Activated effector memory CD4-positive, alpha-beta T cell treated with Interleukin-2 at 50 U/mL for 16 hours (primary cell): Measurements from ENCODE around the gene MFAP3L.

Experiments
- DNase-seq: peaks from one replicate; pipeline ENCODE4 v3.0.0-alpha.2; 2020

The MFAP3L gene

DNA sequence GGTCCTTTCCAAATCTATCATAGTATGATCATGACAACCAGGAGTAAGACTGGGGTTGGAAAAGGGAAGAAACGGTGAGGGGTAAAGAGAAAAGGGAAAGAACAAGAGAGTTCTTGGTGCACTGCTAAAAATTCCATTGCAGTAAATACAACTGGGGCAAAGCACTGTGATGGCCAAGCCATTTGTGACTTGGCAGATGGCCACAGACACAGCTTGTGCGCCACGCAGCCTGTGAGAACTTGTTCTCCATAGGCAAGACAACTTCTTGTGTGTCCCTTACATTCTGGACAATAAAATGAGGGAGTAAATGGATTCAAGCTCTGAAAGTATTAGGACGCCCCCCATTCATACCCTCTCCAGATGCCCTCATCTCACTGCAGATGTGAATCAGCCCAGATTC lies 10.9 kb downstream of the MFAP3L start:
- no peak for DNase-seq

DNA sequence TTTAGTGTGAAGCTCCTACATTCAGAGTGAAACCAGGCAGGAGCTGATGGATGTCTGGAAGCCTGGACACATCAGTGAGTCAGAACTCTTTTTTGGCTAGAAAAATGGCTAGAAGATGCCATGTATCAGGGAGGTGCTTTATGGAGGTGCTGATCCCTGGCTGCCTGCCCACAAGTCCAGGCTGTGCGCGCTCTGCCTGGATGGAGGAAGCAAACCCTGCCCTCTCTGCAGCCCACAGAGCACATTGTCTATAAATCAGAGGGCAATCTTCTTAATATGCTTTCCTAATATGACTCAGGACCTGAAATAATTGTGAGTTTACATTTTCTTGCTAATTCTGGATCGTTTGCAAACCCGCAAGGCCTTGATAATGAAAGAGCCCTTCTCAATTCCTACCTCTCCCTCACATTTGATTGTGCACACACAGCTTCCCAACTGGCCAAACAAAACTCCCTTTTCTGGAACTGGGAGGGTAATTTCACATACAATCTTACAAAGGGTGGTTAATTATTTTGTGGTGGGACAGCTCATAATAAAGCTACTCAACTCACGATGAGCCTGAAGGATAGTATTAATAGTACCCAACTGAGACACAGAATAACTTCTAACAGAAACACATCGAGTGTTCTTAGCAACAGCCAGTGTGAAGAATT lies 11.7 kb downstream of the MFAP3L start:
- no peak for DNase-seq

DNA sequence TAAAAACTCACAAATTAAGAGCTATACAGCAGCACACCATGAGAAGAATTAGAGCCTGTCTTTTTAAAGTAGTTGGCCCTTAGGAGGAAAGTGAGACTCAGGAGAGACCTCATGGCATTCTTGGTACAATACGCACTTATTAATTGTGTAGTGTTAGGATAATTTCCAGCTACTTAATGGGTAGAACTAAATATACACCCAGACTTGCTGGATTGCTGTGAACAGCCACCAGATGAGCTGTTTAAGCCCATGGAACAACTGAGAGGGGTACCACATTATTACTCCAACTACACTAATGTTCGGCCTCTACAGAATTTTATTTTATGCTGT lies 13.6 kb downstream of the MFAP3L start:
- no peak for DNase-seq

DNA sequence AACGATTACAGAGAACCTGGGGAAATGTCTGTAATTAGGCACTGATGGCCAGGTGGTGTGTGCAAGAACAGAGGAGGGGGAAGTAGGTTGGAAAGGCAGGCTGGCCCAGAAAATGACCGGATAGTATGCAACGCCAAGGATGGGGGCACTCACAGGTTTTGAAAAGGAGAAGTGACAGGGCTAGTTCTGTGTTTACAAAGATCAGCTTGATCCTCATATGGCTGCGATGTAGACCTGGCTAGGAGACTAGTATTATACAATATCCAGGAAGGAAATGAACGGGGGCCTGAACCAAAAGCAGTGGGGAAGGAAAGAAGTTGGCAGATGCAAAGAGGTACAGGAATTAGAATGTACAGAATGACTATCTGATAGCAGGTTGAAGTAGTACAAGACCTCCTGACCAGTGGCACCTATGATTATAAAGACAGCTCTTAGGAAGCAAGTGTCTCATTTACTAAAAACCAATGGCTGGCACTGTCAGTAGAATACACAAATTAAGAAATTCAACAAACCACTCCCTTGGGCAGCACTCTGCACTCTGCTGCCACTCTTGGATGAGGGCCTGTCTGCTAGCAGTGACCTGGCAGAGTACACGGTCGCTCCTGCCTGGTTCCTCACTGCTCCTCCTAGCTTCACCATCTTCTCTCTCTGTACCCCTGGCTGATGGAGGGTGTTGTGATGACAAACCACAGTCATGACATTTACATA lies 14.1 kb downstream of the MFAP3L start:
- no peak for DNase-seq

DNA sequence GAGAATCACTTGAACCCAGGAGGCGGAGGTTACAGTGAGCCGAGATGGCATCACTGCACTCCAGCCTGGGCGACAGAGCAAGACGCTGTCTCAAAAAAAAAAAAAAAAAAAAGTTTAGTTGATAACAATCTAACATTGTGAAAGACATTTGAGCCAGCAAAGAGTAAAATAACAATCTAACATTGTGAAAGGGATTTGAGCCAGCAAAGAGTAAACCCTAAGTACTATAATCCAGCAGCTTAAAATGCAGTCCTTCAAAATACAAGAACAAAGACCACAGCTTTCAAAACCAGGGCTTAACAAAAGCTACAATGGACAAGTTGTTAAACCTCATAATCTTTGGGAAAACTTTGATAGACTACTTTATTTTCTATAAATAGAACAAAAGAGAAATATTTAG lies 16.9 kb downstream of the MFAP3L start:
- no peak for DNase-seq

DNA sequence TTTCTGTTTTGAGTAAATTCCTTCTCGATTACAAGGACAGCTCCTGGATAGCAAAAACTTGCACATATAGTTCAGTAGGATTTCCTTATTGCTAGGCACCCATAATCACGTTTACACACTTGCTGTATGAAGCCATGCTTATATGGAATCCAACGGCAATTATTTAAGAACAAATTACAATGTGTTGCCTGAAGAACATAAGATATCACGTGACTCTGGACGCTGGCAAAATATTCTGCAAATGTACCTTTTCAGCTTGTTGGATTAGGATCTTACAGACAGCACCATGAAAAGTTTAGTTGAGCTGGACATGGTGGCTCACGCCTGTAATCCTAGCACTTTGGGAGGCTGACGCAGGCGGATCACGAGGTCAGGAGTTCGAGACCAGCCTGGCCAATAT lies 17.4 kb downstream of the MFAP3L start:
- DNase-seq: no peak

DNA sequence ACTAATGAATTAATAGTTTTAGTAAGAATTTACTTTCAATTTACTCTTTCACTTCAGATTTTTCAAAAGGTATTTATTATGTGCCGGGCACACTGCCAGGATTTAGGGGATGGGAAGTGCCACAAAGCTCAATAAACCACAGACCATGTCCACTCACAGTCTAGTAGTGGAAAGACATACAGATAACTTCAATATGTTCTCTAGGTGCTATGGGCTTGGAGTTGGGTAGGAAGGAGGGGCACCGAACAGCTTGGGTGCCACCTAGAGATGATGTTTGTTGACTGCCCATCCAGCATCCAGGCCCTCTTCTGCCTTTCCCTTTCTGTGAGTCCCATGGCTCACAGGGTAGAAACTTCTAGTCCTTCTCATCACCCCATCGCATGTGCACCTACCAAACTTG lies 17.8 kb downstream of the MFAP3L start:
- DNase-seq: no peak

DNA sequence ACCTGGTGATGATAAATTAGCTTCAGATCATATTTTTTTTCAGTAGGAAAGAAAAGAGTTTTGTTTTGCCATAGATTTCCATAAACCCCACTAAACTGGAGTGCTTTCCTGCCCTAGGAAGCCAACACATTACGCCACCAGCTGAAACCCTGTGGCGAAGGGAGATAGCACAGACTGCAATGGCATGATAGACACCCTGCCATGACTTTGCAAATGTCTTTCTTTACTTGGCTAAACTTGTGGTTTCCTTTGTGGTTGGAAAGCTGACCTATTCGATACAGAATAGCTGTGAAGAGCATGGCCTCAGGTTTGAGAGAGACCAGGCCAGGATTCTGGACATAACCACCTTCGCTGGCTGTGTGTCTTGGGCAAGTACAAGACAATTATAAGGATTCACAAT lies 19.1 kb downstream of the MFAP3L start:
- DNase-seq: no peak

DNA sequence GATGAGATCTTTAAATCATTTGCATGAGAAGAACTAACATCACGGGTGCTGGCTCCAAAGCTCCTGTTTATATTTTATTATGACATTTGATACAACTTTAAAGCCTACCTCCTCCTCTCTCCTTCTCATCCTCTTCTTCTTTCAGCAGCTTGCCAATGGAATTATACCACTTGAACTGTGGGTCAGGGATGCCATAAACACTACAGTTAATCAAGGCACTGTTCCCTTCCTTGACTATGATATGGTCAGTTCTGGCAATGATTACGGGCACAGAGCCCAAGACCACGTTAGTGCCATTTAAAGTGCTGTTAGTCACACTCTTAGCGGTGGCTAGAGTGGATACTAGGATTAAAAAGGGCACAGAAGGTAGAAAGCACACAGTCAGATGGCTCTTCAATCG lies 20.7 kb downstream of the MFAP3L start:
- DNase-seq: no peak

DNA sequence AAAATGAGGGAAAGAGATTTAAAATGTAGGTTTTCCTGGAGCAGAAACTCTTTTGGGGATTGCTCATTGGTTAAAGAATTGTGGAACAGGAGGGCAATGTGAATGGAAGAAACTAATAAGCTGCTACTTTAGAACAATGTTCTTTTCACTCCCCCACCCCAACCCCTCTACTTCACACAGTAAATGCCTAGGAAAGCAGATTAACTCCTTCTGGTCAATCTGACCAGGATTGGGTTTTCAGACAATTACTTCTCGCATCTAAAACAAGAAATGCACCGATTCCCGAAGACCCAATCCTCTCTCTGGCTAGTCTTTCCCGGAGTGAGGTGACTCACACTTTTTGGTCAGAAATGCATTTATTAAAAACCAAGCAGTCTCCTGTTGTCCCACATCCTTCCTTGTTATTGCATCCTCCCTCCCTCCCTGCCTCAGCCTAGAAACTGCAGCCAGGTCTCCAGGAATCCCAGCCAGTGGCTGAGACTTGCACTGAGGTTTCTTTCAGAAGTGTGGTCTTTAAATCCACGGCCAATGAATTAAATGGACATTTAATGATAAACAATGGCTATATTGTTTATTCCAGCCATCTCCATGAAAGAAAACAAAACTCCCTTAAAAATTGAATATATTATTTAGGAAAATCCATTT lies 21.4 kb downstream of the MFAP3L start:
- DNase-seq: no peak

DNA sequence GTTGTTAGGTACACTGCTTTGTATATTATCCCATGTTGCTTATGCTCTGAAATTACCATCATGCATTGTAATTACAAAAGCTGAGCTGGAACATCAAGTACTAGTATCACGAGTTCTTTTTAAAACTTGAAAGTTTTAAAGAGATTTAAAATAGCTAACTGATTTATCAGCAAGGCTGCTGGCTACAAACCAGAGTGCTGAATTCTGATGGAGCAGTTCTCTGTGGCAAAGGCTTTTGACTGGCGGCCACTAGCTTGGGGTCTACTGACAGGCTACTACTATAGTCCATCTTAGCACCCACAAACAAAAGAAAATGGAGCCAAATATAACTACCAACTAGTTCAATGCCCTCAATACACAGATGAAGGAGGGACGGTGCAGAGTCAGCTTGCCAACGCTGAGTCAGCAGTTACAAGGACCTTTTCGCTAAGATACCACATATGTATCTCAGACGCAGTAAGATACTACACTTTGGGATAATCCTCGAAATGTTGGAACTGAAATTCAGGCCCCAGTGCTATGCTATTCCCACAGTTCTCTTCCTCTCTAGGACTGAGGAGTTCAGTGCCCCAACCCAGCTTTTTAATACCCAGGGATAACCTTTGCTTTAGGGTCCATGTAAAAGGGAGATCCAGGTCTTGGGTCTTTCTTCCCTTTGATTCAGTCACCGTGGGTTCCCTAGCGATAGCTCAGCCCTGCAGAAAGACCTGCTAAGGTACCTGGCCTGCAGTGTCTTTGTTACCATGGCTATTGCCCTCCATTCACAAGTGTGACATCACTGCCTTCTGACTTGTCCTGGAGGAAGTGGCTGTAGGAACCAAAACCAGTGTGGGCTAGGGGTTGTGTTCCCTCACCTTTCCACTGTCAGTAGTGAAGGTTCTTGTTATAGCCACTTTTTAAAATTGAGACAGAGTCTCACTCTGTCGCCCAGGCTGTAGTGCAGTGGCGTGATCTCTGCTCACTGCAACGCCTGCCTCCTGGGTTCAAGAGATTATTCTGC lies 22.8 kb downstream of the MFAP3L start:
- DNase-seq: no peak

DNA sequence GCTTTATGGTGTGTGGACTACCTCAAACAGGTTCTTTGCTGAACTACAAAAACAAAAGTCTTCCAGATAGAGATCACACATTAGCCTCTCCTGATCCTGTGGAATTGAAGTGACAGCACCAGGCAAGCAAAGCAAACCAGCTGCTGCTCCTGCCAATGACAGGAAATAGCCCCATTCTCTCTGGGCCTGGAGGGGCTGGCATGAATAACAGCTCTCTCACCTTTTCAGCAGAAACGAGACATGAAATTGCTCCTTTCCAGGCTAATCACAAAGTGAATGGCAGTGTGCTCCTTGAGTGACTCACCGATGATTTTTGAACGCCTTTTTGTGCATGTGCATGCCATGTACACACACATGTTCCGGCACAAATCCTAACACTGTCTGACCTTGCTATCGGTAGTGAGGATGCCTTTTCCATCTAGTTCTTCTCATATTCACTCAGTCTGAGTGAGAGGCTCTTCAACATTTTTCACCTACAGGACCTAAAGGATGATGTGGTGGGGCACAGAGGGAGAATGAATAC lies 24.4 kb downstream of the MFAP3L start:
- no peak for DNase-seq

DNA sequence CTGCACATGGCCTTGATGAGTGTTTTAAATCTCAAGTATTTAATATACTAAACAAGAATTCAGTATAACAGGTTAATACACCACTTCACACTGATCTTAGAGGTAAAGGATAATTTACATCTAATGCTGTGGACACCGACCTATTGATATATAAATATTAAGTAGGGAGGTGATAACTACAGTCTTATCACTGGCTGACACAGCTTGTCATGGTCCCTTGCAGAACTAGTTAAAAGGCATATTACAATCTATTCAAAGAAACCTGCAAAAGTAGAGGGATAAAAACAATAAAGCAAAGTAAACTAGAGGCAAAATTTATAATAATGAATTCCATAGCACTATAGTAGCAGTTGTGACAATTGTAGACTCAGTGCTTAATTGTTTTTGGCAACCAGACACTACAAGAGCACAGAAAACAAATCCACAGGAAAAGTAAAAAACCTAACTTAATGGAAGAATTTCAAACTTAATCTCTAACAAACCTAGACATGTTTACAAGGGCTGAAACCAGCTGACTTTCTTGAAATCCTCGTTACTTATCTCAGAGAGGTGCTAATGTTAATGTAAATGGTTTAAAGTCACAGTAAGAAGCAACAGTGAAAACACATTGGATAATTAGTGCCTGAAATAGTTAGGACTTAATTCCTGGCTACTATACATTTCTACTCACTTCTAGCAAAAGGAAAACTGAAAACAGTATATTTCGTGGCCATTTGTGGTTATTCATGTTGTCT lies 25.0 kb downstream of the MFAP3L start:
- no peak for DNase-seq

DNA sequence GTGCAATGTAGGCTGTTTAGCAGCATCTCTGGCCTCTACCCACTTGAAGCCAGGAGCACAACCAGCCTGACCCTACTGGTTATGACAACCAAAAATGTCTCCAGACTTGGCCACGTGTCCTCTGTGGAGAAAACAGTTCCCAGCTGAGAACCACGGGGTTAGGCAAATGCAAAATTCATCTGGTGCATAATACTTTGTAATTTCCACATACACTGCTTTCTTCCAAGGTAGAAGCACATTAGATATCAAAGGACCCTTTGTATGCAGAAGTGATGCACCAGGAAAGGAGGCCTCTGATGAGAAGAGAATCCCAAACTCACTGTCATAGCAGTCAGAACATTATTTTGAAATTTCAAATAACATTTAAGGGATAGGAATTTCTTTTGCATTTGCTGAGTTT lies 26.3 kb downstream of the MFAP3L start:
- DNase-seq: no peak

DNA sequence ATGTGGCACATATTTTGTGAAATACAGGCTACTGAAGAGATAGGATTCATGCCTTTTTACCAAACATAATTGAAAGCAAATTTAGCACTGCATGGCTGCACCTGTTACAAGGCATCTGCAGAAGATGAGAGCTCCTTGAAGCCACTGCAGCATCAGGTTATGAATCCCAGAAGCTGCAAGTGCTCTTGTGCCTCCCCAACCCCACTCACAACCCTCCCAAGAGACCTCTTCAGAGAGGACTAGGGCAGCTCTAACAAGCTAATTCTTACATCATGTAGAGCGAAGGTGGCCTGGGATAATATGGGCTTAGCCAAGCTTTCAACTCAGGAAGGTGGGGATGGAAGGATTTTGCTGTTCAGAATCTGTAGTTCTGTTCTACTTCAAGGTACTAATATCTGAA lies 27.2 kb downstream of the MFAP3L start:
- DNase-seq: no peak

DNA sequence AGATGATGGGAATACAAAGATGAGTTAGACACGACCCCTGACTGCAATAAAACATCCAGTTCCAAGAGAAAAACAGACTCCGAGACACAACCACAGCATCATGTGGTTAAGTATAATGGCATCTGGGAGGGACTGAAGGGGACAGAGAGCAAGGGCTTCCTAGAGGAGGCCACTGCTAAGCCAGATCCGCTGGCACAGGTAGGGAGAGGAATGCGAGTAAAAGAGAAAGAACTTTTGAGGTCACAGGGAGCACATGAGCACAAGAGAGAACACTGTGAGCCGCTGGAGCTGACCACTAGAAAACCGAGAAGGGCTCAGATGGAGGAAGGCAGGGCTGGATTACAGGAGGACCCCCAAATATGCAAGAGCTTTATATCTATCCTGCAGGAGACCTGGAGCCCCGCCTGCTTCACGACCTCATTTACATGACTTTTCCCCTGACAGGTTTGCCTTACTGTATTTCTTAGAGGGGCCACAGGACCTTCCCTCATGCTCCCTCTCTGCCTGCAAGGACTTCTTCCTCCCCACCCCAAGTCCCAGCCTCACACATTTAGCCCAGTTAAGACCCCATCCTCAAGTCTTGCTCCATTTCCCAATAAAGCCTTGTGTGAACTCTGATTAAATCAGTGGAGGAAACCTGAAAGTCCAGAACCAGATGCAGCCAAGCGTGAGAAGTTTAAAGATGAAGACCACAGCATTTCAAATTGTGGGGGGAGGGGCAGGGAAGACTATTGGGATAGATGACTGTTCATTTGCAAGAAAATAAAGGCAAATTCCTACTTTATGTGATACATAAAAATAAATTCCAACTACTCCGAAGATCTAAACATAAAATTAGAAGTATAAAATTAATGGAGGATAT lies 29.6 kb downstream of the MFAP3L start:
- no peak for DNase-seq

DNA sequence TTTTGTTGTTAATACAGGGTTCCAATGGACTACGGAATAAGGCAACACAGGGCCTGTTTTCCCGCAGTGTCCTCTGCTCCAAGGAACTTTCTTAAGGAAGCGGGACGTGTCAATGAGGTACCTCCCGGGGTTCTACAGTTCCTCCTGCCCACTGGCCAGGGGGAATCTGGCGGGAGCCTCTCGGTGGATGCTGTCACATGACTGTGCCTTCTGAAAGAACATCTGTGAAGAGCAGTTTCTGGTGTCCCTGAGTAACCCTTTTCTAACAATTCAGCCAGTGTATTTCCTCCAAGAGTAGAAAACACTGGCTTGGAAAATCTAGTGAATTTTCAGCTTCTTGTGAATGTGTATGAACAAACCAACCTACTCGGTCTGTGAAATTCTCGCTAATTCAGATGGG lies 32.7 kb downstream of the MFAP3L start:
- no peak for DNase-seq

DNA sequence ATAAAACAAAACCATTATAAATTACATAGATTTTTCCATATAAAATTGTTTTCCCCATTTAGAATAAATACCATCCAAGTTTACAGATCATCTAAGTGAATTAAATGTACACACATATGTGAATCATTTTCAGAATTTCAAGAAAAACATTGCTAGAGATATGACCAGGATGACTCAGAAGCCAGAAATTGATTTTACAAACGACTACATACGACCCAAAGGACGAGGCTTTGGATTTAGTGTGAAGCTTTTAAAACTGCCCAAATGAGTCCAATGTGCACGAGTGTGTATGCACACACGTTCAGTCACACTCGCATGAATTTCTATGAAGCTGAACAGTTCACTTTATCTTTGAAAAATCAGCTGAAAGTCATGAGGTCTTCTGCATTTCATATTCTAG lies 37.9 kb downstream of the MFAP3L start:
- no peak for DNase-seq

DNA sequence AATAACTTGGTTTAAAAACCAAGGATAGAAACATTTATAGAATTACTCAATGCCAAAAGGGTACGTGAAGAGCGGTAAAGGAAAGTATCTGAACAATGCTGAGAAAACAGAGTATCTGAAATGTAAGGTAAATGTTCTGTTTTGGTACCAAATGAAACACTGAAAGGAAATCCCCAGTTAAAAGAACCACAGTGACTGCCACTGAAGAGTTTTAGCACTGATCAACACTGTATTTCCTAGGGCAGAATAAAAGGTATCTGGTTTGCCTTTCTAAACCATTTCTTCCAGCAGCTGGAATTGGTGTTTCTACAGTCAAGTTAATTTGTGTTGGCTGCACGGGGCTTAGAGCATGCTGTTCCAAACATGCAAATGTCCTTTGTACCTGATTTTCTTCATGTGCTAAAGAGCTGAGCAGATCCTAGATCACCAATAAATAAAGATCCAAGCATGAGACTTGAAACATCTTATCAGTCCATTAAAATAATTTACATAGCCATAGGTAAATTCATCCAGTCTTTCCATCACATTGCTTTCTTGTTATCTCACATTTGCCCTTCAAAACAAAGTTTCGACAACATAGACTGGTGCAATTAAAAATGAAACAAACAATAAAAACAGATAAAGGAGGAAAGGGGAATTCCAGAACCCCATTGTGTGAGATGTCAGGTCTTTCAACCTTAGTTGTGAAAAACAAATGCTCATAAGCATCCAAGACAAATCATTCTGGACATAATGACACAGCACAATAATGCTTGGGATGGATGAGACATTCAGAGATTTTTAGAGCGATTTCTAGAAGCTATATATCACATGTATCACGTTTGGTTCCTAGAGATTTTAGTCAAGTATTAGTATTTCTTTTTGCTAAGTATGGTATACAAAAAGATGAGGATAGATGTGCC lies 38.6 kb downstream of the MFAP3L start:
- DNase-seq: no peak

DNA sequence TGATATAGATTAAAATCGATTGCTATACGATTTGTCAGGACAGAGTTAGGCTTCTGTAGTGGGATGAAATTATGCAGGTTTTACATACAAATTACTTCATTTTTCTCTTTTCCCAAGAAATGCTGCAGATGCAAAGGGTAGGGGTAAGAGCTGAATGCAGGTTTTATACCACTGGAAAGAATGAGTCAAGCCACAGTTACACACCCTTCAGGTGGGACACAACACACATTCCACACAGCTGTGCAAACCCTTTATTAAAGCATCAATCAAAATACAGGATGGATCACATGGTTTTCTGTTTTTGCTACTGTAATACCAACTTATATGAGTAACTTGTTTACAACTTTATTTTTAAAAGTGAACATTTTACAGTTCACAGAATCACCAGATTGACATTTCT lies 39.8 kb downstream of the MFAP3L start:
- DNase-seq: no peak
